T-helper 1 cell (primary cell): ENCODE results near the gene GSK3A.

ENCODE experiments used
- DNase-seq, 5 donors: peaks; one replicate each; pipeline ENCODE4 v3.0.0-alpha.2; 2012 to 2020

The GSK3A gene

DNA sequence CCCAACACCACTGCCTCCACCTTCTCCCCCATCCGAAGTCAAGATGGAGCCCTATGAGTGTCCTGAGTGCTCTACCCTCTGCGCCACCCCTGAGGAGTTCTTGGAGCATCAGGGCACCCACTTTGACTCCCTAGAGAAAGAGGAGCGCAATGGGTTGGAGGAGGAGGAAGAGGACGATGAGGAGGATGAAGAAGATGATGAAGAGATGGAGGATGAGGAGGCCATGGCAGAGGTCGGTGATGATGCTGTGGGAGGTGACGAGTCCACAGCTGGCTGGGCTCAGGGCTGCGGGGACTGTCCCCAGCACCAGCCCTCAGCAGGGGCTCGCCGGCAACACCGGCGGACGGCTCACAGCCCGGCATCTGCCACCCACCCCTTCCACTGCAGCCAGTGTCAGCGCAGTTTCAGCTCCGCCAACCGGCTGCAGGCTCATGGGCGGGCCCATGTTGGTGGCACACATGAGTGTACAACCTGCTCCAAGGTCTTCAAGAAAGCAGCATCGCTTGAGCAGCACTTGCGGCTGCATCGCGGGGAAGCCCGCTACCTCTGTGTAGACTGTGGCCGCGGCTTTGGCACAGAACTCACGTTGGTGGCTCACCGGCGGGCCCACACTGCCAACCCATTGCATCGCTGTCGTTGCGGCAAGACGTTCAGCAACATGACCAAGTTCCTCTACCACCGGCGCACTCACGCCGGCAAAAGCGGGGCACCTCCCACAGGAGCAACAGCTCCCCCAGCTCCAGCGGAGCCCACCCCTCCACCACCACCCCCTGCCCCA, 17.3 kb downstream of the GSK3A start:
- DNase-seq, result no peak

DNA sequence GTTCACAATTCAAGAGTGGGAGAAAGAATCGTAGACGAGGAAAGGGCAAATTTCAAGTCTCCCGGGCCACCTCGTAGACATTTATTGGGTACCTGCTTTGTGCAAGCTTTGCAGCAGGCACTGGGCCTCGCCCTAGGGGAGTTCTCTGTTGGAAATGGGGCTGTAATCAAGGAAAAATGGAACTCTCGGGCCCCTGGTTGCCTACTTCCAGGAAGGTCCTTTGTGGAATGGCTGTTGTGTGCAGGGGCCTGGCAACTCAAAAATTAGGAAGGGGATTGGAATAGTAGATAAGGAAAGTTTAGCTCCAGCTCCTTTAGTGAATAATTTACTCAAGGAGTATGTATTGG, 21.7 kb downstream of the GSK3A start:
- DNase-seq, result no peak

- DNase-seq, result peak; percentile 95 to 99 (median 95)
These were observed 22.3 kb downstream of the GSK3A start, which contains the start of gene ZNF526 for GRCh38 chr19:42219812-42220750. Gene ZNF526, plus strand, starts transcription at chr19:42220312. Its CDS starts 4,092 bp downstream, at chr19:42224404.

DNA sequence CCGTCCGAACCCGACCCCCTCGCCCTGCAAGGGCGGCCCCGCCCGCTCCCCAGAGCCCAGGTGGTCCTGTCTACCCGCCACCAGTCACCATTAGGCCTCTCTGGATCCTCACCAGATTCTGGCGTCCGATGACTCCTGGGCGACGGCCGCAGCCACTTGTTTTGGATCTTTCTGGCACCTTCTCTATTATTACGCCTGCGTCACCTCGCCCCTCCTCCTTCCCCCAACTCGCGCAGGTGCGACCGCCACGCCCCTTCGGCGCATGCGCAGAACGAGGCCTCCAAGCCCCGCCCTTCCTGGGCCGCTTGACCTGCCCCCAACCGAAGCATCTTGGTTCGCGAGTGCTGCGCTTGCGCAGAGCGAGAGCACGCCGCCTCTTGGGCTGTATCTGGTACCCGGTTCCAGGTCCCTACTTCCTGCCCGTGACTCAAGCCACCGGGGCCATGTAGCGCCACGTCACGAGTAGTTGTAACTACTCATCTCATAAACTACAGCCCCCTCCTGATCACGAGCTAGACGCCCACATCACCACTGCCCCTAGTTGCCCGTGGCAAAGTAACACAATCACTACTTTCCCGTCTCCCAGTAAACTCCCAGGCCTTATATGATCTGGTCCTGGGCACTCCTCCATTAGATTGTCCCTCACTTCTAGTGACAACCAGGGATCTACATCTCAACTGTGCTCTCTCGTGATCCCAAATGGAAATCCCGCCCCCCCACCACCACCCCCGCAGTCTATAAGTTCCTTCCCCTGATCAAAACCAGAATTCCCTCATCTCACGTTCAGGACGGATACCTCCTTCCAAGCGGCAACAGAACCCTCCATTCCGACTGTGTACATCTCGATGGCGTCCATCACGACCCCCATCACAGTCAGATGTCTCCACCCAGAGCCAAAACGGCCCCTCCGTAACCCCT, 24.6 kb downstream of the GSK3A start, which contains the start of gene DEDD2:
DEDD2 (minus strand) TSS at position 158 of the 918 bp plus-strand sequence. CDS start 670 bp downstream, outside the sequence.
- peak; percentile 99 for DNase-seq

- DNase-seq, result peak in 2 of 5 donors; percentile 27 to 40
These were observed 25.5 kb downstream of the GSK3A start for GRCh38 chr19:42216653-42217519.

DNA sequence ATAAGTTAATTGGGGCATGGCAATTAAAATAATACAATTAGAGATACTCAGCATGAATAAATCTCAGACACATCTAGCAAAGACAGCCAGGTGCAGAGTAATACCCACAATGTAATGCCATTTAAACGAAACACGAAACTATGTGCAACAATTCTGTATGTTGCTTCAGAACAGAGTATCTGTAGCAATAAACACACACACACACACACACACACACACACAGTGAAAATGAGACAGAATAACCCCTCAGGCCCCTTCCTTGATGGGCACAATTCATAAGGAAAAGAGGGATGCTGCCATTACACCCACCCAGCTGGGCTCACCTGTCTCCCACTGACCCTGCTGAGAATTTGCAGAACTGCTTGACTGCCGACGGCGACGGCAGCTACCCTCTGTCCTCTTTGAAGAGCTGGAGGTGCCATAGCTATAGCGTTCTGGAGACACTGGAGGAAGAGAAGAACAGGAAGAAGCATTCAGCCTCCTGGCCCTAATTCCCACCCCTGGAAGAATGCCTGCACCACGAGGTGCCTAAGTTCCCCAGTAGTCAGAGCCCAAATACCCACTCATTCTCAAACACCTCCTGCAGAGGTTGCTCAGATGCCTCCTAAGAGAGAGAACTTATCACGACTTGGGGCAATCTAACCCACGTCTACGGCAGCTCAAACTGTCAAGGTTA, 27.5 kb downstream of the GSK3A start:
- DNase-seq, result no peak

DNA sequence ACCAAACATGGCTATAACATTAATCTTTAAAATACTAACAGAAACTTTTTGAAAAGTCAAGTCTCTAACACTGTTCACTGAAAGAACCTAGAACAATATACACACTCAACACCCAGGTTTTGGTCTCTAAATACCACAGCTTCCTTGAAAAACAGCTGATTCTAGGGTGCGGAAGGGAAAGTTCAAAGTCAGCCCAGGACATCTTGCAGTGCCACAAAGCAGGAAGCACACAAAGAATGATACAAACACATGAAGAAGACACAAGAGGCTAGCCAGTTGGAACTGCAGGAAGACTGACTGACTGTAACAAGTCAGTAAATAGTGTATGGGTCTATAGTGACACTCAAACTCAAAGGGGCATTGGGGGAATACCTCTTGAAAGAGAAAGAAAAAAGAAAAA, 29.5 kb downstream of the GSK3A start:
- no peak for DNase-seq

GRCh38 chr19:42208612-42209011, 33.8 kb downstream of the GSK3A start:
- DNase-seq, result no peak

DNA sequence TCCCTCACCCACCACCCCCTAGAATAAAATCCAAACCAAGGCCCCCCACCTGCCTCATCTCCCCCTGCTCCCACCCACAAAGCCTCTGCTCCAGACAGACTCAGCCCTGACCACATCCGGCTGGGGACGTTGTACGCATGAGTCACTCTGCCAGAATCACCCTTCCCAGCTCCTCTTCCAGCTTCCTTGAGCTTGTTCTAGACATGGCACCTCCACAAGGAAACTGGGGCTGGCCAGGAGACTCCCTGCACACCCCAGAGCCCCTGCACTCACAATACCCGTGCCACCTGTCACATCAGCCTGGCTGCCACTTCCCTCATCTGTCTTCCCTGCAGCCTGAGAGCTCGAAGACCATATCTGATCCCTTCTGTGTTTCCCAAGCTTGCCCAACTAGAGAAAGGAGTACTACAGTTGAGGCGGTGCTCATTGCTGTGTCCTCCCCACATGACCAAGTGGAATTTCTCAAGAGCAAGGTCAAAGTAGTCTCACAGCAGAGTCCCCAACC, 34.6 kb downstream of the GSK3A start:
- DNase-seq, result no peak

DNA sequence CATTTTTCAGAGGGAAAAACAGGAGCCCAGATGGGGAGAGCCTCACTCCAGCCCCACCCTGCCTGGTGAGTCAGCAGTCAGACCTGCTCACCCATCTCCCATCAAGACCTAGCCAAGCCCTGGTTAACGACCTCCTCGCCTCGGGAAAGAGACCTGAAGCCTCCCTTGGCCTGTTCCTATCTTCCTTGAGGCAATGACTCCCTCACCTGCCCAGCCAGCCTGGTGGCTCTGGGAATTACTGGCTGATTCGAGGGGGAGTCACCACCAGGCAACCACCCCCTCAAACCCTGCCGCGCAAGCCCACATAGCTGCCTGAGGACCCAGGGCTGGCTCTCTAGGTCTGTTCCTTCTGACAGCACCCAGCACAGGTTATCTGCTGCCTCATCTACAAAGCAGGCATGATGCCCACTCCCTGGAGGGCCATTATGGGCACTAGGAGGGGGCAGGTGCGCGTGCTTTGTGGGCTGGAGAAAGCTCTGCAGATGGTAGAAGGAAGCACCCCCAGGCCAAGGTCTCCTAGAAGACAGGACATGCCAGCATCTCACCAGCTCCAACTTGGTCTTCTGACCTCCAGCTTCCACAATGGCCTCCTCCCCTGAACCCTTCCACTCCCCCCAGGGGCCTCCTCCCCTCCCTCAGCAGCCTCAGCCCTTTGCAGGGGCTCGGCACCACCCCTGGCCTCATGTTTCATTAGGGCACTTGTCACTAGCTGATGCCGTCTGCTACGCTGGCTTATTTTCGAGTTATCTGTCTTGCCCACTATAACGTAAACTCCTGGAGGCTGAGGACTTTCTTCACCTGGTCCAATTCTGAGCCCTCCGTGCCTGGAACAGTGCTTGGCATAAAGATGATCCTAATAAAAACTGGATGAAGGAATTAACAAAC, 35.3 kb downstream of the GSK3A start:
- DNase-seq, result no peak

GRCh38 chr19:42204664-42205063, 37.7 kb downstream of the GSK3A start:
- no peak for DNase-seq

DNA sequence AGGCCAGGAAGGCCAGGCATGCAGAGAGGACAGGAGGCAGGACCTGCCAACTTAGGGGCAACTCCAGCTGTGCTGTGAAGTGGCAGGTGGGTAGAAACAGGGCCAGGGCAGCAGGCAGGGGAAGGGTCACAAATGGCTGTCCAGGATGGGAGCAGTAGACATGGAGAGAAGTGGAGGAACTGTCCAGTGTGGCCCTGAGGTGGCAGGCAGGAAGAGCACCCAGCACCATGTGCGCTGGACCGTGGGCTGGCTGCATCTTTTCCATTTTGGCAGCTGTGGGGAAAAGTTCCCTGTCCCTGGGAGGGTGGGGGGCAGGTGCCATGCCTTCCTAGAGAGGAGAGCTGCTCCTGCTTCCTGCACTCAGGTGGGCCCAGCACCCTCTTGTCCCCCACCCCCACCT, 38.7 kb downstream of the GSK3A start:
- DNase-seq, result no peak

GRCh38 chr19:42202290-42202880, 40.0 kb downstream of the GSK3A start:
- DNase-seq, result no peak

DNA sequence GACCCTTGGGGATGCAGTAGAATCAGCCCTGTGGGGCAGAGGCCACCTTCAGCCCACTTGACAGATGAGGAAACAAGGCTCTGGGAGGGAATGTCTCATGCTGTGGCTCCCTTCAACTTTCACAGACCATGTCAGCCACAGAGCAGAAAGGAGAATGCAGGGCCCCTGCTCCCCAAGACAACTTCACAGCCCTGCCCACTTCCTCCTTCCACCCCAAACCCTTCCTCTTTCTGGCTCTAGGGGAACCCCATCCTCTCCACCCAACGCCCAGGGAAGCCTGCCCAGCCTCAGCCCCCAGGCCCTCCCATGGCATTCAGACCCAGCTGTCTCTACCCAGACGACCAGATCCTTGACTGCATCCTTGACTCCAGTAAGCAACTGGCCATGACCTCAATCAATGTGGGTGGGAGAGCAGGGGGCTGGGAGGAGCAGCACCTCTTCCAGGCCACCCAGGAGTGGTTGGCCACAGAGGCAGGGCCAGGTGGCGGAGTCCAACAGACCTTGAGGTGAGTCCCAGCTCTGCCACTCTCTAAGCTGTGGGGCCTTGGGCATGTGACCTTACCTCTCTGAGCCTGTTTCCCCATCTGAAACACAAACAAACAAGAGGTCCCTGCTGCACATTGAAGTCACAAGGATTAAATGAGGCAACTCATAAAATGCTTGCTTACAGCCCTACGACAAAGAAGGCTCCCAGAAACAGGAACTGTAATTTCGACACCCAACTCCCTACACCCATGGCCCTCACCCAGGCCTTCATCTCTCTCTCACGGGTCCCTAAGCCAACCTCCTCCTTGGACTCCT, 40.7 kb downstream of the GSK3A start:
- peak in 3 of 5 donors; percentile 30 to 77 (median 31) for DNase-seq

GRCh38 chr19:42200116-42200715, 42.2 kb downstream of the GSK3A start:
- DNase-seq, result no peak

- DNase-seq, result peak in 4 of 5 donors; percentile 30 to 93 (median 42)
These were observed 42.8 kb downstream of the GSK3A start for GRCh38 chr19:42199440-42200115.
